PC-3 (cell line): Measurements from ENCODE around the gene FRAT2.

Experiments used
- EZH2 ChIP-seq: fragments of 300-600 bp; sonication (generic); IDR thresholded peaks from one replicate; pipeline ENCODE4 v1.6.1; 2017; ENCODE audit warnings: antibody characterized with exemption, mild to moderate bottlenecking, low read length; ENCODE audit not compliant: unreplicated experiment
- TF ChIP-seq, protein P1 (sequence below): fragments of 300-600 bp; sonication (generic); conservative IDR thresholded peaks from 2 replicates; pipeline ENCODE4 v1.5.1; 2017; ENCODE audit warnings: antibody characterized with exemption, low read depth, mild to moderate bottlenecking, low read length

GRCh38 chr10:97380516-97380915 is 46.0 kb upstream of the FRAT2 start:
- TF ChIP-seq, protein P1, sequence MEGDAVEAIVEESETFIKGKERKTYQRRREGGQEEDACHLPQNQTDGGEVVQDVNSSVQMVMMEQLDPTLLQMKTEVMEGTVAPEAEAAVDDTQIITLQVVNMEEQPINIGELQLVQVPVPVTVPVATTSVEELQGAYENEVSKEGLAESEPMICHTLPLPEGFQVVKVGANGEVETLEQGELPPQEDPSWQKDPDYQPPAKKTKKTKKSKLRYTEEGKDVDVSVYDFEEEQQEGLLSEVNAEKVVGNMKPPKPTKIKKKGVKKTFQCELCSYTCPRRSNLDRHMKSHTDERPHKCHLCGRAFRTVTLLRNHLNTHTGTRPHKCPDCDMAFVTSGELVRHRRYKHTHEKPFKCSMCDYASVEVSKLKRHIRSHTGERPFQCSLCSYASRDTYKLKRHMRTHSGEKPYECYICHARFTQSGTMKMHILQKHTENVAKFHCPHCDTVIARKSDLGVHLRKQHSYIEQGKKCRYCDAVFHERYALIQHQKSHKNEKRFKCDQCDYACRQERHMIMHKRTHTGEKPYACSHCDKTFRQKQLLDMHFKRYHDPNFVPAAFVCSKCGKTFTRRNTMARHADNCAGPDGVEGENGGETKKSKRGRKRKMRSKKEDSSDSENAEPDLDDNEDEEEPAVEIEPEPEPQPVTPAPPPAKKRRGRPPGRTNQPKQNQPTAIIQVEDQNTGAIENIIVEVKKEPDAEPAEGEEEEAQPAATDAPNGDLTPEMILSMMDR = no peak
- TF ChIP-seq EZH2 = no peak
